Measurements from ENCODE around the gene SMYD3.

Gene SMYD3

DNA sequence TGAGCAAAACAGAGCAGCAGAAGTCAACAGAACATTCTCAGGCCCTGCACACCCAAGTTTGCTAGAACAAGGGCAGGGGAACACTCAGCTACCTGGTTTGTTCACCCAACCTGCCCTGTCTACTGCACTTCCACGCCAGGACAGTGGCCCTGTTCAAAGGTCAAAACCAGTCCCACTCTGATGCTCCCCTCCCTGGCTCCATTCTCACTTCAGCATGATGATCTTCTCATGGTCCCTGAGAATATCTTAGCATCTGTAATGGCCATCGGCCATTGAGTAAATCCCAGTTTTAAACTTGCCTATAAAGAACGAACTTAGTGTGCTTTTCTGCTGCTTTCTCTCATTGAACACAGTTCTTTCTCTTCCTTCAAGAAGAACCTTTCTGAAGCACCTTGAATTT, 293.6 kb downstream of the SMYD3 start:
- DNase-seq (ENCODE audit: low spot score) = no peak

DNA sequence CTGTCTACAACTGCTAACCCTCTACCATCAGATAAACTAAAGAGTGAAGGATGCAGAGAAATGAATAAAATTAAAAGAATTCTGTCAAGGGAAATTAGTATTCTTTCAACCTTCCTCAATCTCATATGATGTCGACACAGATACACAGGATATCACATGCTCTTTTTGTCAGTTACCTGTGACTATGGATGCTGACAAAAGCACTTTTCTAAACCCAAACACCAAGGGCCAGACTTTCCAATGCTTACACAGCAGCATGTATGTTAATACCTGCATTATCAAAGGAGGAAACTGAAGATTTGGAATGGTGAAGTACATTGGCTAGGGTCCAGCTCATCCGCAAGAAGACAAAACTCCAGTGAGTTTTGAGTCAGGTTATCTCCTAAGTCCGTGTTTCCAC, 294.0 kb downstream of the SMYD3 start:
- no peak for DNase-seq (ENCODE audit: low spot score)

DNA sequence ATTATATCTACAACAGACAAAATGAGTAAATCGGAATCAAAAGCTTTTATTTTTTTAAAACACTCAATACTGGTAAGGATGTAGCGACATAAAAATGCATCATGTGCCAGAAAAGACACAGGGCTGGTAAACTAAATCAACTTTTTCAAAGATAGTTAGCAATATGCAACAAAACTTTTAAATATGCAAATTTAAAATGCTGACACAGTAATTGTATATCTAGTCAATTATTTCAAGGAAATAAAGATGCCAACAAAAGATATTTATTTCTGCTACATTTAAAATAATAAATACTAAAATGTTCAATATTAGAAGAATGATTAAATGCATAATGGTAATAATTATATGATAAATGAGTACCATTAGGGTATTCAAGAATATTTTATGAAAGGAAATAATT, 295.1 kb downstream of the SMYD3 start:
- DNase-seq (ENCODE audit: low spot score) = no peak

- DNase-seq (ENCODE audit: low spot score) = no peak
Observed at GRCh38 chr1:246210756-246211155, 296.3 kb downstream of the SMYD3 start.

DNA sequence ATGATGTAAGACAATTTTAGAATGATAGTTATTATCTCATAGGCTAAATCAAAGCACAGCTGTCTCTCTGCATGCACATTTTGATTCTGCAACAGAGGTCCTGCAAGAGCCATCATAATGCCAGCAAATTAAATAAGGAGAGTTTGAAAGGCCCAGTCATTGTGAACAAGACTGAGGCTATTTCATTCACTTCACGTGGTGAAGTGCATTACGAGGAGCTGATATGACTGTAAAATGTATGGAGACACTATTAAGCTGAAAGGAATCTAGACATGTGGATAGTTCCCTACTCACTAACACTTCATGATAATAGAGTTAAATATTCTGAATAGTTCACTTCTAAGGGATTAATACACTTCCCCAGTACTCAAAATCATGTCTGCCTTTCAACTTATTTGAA, 299.0 kb downstream of the SMYD3 start:
- no peak for DNase-seq (ENCODE audit: low spot score)

DNA sequence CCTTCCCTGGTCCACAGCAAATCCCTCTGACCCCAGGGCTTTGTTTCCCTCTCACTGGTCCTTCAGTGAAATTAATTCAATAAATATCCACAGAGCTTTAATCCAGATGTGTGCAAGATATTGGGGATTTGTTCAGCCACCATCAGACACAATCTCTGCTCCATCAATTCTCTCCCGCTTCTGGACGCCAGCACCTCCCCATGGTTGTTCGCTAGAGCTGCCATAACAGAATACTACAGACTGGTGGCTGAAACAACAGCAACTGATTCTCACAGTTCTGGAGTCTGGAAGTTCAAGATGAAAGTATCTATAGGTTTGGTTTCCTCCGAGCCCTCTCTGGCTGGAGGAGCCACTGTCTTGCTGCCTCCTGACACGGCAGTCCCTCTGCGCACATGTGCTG, 303.9 kb downstream of the SMYD3 start:
- no peak for DNase-seq (ENCODE audit: low spot score)

GRCh38 chr1:246200738-246201137, 306.3 kb downstream of the SMYD3 start:
- DNase-seq (ENCODE audit: low spot score) = no peak

- DNase-seq (ENCODE audit: low spot score) = no peak
Observed at GRCh38 chr1:246200225-246200624, 306.9 kb downstream of the SMYD3 start.

DNA sequence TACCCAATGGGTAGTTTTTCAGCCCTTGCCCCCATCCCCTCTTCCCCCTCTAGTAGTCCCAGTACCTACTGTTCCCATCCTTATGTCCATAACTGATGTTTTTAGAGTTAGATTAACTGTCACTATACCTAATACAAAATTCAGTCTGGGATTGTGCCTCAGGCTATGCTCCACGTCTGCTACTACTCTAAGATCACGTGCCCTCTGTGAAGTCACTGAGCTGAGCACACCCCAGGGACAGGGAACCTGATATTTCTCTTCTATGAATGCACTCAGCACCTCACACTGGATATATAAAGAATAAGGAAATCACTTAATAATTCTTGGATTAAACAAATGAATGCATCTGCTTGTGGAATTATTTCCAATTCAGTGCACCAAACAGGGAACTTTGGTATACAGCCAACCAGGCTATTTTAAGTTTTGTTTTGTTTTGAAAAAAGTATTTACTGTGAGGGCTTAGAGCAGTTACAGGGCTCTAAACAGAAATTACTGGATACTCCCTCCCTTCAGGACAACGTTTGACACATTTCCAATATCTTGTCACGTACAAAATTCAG, 307.9 kb downstream of the SMYD3 start:
- DNase-seq (ENCODE audit: low spot score) = no peak

DNA sequence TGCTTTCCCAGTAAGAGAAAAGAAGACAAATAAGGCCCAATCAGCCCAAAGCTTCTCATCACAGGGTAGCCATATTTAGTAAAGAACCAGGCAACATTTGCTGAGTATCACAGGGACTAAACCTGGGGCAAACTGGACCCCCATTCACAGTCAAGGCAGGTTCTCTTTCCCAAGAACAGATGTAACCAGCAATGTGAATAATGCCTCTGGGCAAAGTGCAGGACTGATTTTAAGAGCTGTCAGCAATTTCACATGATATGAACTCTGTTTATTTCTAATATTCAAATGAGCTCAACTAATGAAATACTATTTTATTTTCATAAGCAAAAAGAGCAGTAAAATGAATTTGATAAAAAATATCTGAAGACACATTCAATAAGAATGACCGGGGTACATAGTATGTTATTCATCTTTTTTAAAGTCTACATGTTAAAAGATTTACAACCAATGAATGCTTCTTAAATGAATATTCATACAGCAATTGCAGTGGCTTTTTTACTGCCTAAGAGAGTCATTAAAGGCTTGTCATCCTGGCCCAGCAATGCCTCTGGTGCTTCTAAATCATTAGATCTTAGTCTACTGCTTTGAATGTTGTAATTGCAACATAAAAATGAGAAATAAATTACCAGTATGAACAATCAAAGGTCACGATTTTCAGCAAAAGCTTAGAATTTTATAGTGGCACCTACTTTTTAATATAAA, 308.8 kb downstream of the SMYD3 start:
- DNase-seq (ENCODE audit: low spot score) = no peak

DNA sequence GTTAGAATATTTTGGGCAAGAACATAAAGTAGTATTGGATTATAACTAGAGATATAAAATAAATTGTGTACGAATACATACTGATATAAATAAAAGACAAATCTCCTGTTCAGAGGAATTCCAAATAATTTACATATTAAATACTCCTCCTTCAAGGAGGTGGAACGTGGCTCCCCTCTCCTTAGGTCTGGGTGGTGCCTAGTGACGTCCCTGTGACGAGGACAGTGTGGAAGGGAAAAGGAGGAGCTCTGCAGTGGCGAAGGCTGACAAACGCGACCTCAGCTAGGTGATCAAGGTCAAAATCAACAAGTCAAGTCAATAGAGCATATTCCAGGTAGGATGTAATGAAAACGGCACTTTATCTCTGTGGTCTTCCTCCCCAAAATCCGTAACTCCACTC, 310.0 kb downstream of the SMYD3 start:
- DNase-seq (ENCODE audit: low spot score) = no peak

DNA sequence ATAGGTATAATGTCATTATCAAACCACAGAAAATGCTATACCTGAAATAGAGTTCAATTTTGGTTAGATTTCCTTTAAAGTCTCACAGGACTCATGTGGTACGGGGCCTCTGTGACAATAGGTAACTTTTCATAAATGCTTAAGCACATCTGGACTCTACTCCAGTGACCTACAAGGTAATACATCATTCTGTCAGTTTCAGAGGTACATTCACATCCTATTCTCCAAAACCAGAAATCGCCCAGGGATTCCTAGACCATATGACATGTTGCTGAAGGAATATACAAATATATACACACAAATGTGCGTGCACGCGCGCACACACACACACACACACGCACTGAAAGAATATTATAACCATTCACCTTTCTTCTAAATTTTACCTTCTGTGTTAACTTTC, 311.8 kb downstream of the SMYD3 start:
- DNase-seq (ENCODE audit: low spot score) = no peak

- DNase-seq (ENCODE audit: low spot score) = no peak
Observed at GRCh38 chr1:246193537-246193936, 313.5 kb downstream of the SMYD3 start.

- DNase-seq (ENCODE audit: low spot score) = no peak
Observed at GRCh38 chr1:246189126-246189525, 318.0 kb downstream of the SMYD3 start.

GRCh38 chr1:246187834-246188372, 319.2 kb downstream of the SMYD3 start:
- DNase-seq (ENCODE audit: low spot score) = no peak

- DNase-seq (ENCODE audit: low spot score) = no peak
Observed at GRCh38 chr1:246184503-246184902, 322.6 kb downstream of the SMYD3 start.

GRCh38 chr1:246182149-246182851, 324.8 kb downstream of the SMYD3 start:
- DNase-seq (ENCODE audit: low spot score) = no peak

- DNase-seq (ENCODE audit: low spot score) = no peak
Observed at GRCh38 chr1:246181241-246181640, 325.8 kb downstream of the SMYD3 start.

DNA sequence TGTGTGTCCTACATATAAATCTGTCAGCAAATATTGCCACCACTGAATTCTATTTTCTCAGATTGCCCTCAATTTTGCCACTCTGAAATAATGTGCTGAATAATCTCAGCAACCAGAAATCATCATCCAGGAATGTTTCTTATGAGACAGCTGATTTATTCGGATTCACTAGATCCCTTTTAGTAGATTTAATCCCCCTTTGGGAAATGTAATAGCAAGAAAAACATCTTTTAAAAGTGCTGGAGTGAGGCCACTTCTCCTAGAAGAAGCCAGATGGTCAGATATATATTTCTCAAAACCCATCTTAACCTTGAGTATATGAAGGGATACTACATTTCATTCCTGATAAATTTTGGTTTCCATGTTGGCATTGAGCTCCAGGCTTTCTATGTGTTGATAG, 327.7 kb downstream of the SMYD3 start:
- DNase-seq (ENCODE audit: low spot score) = no peak

DNA sequence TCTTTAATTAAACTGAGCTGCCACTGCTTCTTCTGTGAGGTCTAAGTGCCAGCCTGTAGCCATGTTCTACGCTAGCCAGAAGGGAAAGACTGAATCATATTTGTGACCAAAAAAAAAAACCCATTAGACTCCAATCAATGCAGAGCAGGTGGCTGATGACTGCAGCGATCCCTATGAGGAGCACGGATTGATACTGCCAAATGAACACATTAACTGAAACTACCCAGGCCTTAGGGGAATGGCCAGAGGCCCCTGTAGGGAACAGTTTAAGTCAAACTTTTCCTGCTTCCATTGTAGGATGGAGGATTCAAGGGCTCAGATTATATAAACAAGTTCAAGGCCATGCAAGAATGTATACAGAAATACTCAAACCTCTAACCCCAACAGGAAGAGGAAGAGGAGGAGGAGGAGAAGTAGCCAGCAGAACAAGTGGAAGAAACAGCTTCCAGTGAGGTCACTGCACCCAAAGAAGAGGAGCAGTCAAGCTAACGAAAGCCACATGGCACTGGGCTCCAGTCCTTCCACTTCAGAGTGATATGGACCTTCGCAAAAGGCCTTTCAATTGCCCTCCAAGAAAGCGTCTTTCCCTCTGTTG, 328.3 kb downstream of the SMYD3 start:
- no peak for DNase-seq (ENCODE audit: low spot score)

DNA sequence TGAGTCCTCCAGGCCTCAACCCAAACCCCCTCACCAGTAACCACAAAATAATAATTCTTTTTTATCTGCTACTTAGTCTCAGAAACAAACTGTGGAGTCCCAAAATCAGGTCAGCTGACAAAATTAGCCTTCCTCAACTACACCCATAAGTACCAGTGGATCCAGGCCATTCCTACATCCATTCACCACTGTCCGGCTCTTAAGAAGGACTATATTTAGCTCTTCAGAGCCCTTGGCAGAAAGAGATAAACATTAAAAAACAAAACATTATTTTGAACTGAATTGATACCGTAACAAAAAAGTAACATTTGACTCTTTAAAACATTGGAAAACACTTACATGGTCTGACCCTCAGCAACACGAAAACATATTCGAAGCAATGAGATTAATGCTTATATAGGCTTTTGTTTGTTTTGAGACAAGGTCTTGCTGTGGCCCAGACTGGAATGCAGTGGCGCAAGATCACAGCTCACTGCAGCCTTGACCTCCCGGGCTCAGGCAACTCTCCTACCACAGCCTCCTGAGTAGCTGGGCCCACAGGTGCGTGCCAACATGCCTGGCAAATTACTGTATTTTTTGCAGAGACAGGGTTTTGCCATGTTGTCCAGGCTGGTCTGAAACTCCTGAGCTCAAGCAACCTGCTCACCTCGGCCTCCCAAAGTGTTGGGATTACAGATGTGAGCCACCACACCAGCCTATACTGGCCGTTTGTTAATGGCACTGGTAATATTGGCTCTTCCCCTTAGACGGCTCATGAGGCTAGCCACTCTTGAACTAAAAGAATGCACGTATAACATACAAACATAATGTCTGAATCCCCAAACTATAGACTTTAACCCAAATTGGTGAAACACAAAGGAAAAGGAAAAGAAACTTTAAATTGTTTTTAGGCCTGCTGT, 330.7 kb downstream of the SMYD3 start:
- DNase-seq (ENCODE audit: low spot score) = no peak
